GM18505 (cell line): Measurements from ENCODE around the gene MVD.

Experiments used
- ATAC-seq: cut with Tn5 transposase; IDR thresholded peaks from one replicate; pipeline ENCODE4 v1.9.1; 2021; ENCODE audit not compliant: unreplicated experiment
- POLR2A ChIP-seq: IDR thresholded peaks from 4 replicates; pipeline ENCODE4 v1.6.1; 2011; ENCODE audit warnings: borderline replicate concordance; ENCODE audit not compliant: insufficient read depth, insufficient read length; ENCODE audit errors: extremely low read depth

The MVD gene

DNA sequence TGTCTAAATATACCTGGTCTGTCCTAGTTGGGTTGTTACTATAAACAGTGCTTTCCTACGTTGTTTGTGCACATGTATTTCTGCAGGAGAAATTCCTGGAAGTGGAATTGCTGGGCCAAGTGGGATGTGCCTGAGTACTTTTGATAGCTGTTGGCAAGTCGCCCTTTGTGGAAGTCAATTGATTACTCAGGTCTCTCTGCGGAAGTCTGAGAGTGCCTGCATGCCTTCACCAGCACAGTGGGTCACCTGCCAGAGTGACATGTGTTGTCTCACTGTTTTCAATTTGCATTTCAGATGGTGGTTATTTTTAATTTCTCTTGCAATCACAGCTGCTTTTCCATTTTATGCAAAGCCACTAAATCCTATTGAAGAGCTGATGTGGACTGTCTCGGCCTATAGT lies 2.3 kb upstream of the MVD start:
- TF ChIP-seq POLR2A = no peak
- no peak for ATAC-seq

DNA sequence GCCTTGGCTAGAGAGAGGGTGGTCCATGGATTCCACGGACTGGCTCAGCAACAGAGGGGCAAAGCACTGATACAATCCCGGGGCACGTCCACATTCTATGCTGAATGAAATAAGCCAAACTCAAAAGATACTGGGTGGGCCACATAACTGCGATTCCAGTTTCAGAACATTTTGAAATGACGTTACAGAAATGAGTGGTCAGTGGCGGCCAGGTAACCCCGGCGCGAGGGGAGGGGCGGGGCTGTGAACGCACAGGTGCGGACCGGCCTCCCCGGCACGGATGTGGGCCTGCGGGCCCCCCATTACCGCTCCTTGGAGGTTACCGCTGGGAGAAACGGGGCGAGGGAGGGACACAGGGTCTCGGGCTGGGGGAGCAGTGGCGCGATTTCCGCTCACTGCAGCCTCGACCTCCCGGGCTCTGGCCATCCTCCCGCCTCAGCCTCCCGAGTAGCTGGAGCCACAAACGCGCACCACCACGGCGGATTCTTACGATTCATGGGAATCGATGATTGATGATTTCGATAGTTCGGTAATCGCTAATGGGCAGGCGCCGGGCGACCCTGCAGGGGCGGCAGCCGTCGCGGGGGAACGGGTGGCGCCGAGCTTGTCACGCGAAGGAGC lies 559 bp downstream of the MVD start:
- ATAC-seq = peak; percentile 5
- TF ChIP-seq POLR2A = no peak

DNA sequence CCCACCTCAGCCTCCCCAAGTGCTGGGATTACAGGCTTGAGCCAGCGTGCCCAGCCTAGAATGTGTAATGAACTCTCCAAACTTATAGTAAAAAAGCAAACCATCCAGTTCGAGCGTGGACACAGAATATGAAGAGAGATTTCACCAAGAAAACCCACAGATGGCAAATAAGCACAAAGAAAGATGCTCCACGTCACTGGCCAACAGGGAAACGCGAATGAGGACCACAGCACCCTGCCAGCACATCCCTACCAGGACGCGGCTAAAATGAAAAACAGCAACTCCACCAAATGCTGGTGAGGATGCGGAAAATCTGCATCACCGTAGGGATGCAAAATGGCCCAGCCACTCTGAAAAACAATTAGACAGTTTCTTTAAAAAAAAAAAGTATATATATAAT lies 1.4 kb downstream of the MVD start:
- no peak for ATAC-seq
- TF ChIP-seq POLR2A = no peak

- no peak for TF ChIP-seq POLR2A
- ATAC-seq = no peak
Measured at GRCh38 chr16:88659160-88659559, 3.7 kb downstream of the MVD start.

- ATAC-seq = no peak
Measured at GRCh38 chr16:88658714-88659113, 4.2 kb downstream of the MVD start.

GRCh38 chr16:88657371-88657770 lies 5.5 kb downstream of the MVD start:
- no peak for ATAC-seq

More at GRCh38 chr16:88658714-88659113, 4.2 kb downstream of the MVD start:
- no peak for TF ChIP-seq POLR2A

DNA sequence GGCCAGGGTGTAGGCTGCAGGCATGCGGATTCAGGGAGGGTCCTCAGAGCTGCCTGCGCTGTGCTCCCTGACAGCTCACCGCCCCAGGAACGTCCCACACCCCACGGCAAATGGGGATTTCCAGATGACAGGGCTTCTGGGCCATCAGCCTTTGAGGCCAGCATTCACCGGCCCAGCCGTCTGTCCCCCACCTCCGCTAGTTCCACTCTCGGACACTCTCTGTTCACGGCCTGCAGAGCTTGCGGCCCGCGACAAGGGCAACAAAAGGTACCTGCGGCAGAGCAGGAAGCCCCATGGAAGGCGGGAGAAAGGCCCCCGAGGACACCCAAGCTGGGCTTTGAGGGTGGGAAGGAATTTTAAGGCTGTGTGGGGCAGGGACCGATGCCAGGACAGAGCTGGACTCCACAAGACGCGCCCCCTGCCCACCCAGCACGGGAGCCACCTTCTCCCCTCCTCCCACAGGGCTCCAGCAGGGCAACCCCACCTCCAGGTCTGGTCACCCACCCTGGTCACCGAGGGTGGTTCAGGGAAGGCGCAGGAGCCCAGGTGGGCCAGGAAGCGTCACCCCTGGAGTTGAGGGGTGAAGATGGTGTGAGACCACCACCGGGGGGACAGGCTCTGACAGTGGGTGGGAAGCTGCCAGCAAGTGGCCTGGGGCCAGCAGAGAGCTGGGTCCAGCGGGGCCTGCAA lies 6.5 kb downstream of the MVD start:
- no peak for ATAC-seq
- no peak for TF ChIP-seq POLR2A

More at GRCh38 chr16:88657371-88657770, 5.5 kb downstream of the MVD start:
- no peak for TF ChIP-seq POLR2A

- TF ChIP-seq POLR2A = no peak
- ATAC-seq = no peak
Measured at GRCh38 chr16:88655733-88656281, 7.1 kb downstream of the MVD start.

GRCh38 chr16:88655053-88655732 lies 7.7 kb downstream of the MVD start:
- TF ChIP-seq POLR2A = no peak
- ATAC-seq = no peak

DNA sequence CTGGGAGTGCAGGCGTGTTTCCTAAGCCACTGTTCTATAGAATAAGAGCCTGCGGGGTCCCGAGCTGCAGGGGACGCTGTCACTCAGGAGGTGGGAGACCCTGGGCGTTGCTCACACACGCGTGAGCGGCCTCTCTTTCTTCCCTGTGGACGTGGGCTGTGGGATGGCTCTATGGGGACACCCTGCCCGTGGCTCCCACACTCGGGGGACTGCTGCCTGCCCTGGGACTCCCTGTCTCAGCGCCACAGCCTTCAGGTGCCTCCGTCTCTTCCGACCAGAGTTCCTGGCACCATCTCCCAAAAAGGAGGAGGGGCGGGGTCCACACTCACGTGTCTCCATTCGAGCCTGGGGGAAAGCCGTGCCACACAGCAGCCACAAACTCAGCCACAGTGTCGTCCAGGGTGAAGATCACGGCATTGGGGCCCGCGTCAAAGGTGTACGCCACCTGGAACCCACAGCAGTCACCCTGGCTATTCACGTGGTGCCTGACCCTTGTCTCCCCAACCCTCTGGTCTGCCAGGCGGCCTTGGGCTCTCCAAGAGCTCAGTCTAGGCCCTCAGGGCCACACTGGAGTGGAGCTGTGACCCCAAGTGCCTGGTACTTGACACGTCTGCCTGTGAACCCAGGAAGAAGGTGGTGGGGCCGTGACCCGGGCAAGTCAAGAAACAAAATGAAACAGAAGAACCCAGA lies 8.4 kb downstream of the MVD start:
- no peak for TF ChIP-seq POLR2A
- ATAC-seq = no peak

GRCh38 chr16:88653596-88654362 lies 9.1 kb downstream of the MVD start:
- no peak for ATAC-seq
- no peak for TF ChIP-seq POLR2A

GRCh38 chr16:88653101-88653500 lies 9.8 kb downstream of the MVD start:
- no peak for TF ChIP-seq POLR2A
- no peak for ATAC-seq

DNA sequence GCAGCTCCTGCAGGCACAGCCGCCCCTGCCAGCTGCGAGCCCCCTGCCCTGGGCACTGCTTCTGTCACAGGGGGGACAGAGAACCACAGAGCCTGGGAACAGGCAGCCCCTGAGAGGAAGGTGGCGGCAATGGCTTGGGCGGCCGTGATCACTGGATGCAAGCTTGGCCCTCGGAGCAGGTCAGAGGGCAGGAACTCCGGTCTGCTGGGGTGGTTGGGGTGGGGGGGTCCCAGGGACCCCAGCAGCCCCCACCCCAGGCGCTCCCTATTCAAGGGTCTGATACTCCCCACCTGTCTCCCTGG lies 10.2 kb downstream of the MVD start:
- peak; percentile 19 for TF ChIP-seq POLR2A
- no peak for ATAC-seq

- no peak for TF ChIP-seq POLR2A
- ATAC-seq = peak; percentile 11
Measured at GRCh38 chr16:88651989-88652761, 10.7 kb downstream of the MVD start.
